KMS-11 (cell line): ENCODE data around the gene UBE2E1.
A peak's percentile ranks its signal among the peaks of the same experiment; 100 is the strongest.

ENCODE experiments used
- H2AFZ ChIP-seq: fragments of 200-600 bp; sonication (generic); 2 replicates; pipeline ENCODE4 v1.6.1; 2016; ENCODE audit warnings: antibody characterized with exemption, mixed run types, low read depth
- H3K27ac ChIP-seq: fragments of 200-600 bp; sonication (generic); 2 replicates; pipeline ENCODE4 v1.6.1; 2016; ENCODE audit warnings: mild to moderate bottlenecking, mixed run types
- H3K27me3 ChIP-seq: fragments of 200-600 bp; sonication (generic); 2 replicates; pipeline ENCODE4 v1.6.1; 2017; ENCODE audit warnings: mild to moderate bottlenecking, low read depth, mixed run types, moderate library complexity; ENCODE audit not compliant: insufficient read depth
- H3K36me3 ChIP-seq: fragments of 200-600 bp; sonication (generic); 2 replicates; pipeline ENCODE4 v1.6.1; 2017; ENCODE audit warnings: mild to moderate bottlenecking, mixed run types; ENCODE audit not compliant: insufficient read depth
- H3K4me1 ChIP-seq: fragments of 200-600 bp; sonication (generic); 2 replicates; pipeline ENCODE4 v1.6.1; 2016; ENCODE audit warnings: mild to moderate bottlenecking, low read depth, mixed run types; ENCODE audit not compliant: poor library complexity, severe bottlenecking
- H3K4me2 ChIP-seq: fragments of 200-600 bp; sonication (generic); 2 replicates; pipeline ENCODE4 v1.7.0; 2016; ENCODE audit warnings: mild to moderate bottlenecking, mixed run types
- H3K4me3 ChIP-seq: fragments of 200-600 bp; sonication (generic); IDR thresholded peaks from 2 replicates; pipeline ENCODE4 v1.6.1; 2017; ENCODE audit warnings: low read depth, low read length, mixed read lengths; ENCODE audit not compliant: insufficient read depth
- H3K79me2 ChIP-seq: fragments of 200-600 bp; sonication (generic); 2 replicates; pipeline ENCODE4 v1.6.1; 2016; ENCODE audit warnings: low read depth, mixed run types; ENCODE audit not compliant: insufficient read depth
- H3K9ac ChIP-seq: fragments of 200-600 bp; sonication (generic); 2 replicates; pipeline ENCODE4 v1.6.1; 2016; ENCODE audit warnings: mild to moderate bottlenecking, mixed run types
- H4K20me1 ChIP-seq: fragments of 200-600 bp; sonication (generic); 2 replicates; pipeline ENCODE4 v1.6.1; 2016; ENCODE audit warnings: mild to moderate bottlenecking, mixed run types; ENCODE audit not compliant: insufficient read depth
- CTCF ChIP-seq: fragments of 200-600 bp; sonication (generic); conservative IDR thresholded peaks from 2 replicates; pipeline ENCODE4 v1.6.1; 2017; ENCODE audit warnings: low read depth, mild to moderate bottlenecking, antibody characterized with exemption, low read length, moderate library complexity, mixed read lengths

UBE2E1 gene

GRCh38 chr3:23805633-23806533 lies at the start of gene UBE2E1:
Gene UBE2E1 (plus strand): TSS chr3:23805955. CDS start chr3:23807270, 1,315 bp downstream.
- no peaks in the 10 kb centered on the region for H3K27me3 ChIP-seq
- H3K4me3 ChIP-seq = peak within 1 kb of the TSS; percentile 15
- H3K9ac ChIP-seq = peak within 1 kb of the TSS; percentile 84
- H4K20me1 ChIP-seq = no peaks in the 10 kb centered on the region
- H3K4me2 ChIP-seq = peak within 1 kb of the TSS; percentile 90
- H3K4me1 ChIP-seq = peaks cover 28% of the 10 kb centered on the region
- peak within 1 kb of the TSS; percentile 79 for H2AFZ ChIP-seq
- no peaks in the 10 kb centered on the region for H3K36me3 ChIP-seq
- H3K79me2 ChIP-seq = peaks cover 40% of the 10 kb centered on the region; the same call in 1 of the 2 replicates
- H3K27ac ChIP-seq = peak within 1 kb of the TSS; percentile 92
- TF ChIP-seq CTCF = no peak

GRCh38 chr3:23756206-23756840 lies 49.4 kb upstream of the UBE2E1 start:
- Histone ChIP-seq H3K4me3 (no peak overlapping the region), H3K9ac (no peak overlapping the region), H3K4me1 (peaks cover 66% of the 10 kb centered on the region), H3K79me2 (no peaks in the 10 kb centered on the region), H4K20me1 (no peaks in the 10 kb centered on the region), H3K4me2 (no peak overlapping the region), H3K27ac (no peak overlapping the region), H2AFZ (no peak overlapping the region), H3K27me3 (no peaks in the 10 kb centered on the region), H3K36me3 (no peaks in the 10 kb centered on the region)
- TF ChIP-seq CTCF = no peak

GRCh38 chr3:23758253-23758838 lies 47.4 kb upstream of the UBE2E1 start:
- no peaks in the 10 kb centered on the region for H4K20me1 ChIP-seq
- H3K27me3 ChIP-seq = no peaks in the 10 kb centered on the region
- H3K79me2 ChIP-seq = no peaks in the 10 kb centered on the region
- H3K4me2 ChIP-seq = peak overlapping the region; percentile 44; the same call in 1 of the 2 replicates
- no peaks in the 10 kb centered on the region for H3K36me3 ChIP-seq
- H3K9ac ChIP-seq = no peak overlapping the region
- no peak overlapping the region for H3K4me3 ChIP-seq
- peak overlapping the region; percentile 26; the same call in 1 of the 2 replicates for H3K27ac ChIP-seq
- no peak for TF ChIP-seq CTCF
- no peak overlapping the region for H2AFZ ChIP-seq
- peaks cover 81% of the 10 kb centered on the region for H3K4me1 ChIP-seq

- peak overlapping the region; percentile 4; the same call in 1 of the 2 replicates for H3K9ac ChIP-seq
- H3K27me3 ChIP-seq = no peaks in the 10 kb centered on the region
- H3K4me3 ChIP-seq = no peak overlapping the region
- peak overlapping the region; percentile 57 for H2AFZ ChIP-seq
- H3K79me2 ChIP-seq = no peaks in the 10 kb centered on the region
- H3K4me2 ChIP-seq = peak overlapping the region; percentile 91
- no peaks in the 10 kb centered on the region for H4K20me1 ChIP-seq
- no peak for TF ChIP-seq CTCF
- H3K4me1 ChIP-seq = peaks cover 71% of the 10 kb centered on the region
- H3K36me3 ChIP-seq = no peaks in the 10 kb centered on the region
- peak overlapping the region; percentile 52 for H3K27ac ChIP-seq
Measured at GRCh38 chr3:23760325-23760724, 45.4 kb upstream of the UBE2E1 start.
